IMR-90 (cell line): ENCODE measurements around the gene TTC16. TPM values are rescaled to one million over a fixed set of nuclear protein-coding genes. Genes with fewer than 3 reads are reported as not detected.

Experiments
- ATAC-seq: fragments of 200-7000 bp; cut with Tn5 transposase; 2 replicates; pipeline ENCODE4 v1.9.1; 2020; ENCODE audit warnings: low read depth, mild to moderate bottlenecking, moderate library complexity
- BruUV-seq: library from RNA; stranded (reverse); fragments of 400-500 nt; replicated peaks from 2 replicates; lab custom pipeline; 2021; lab: Mats Ljungman, UMichigan
- CTCF ChIA-PET: fragments of 300-600 bp; formaldehyde crosslinking; extraction: SDS; loops from one replicate; lab custom pipeline; 2021; ENCODE audit warnings: antibody characterized with exemption; lab: Yijun Ruan, JAX
- POLR2A ChIA-PET: fragments of 300-600 bp; sonication (Branson Sonifier 250); formaldehyde crosslinking; loops from one replicate; lab custom pipeline; 2022; ENCODE audit warnings: antibody characterized with exemption; ENCODE audit not compliant: unreplicated experiment; lab: Charles Lee
- DNase-seq: peaks from one replicate; pipeline ENCODE4 v3.0.0; 2013
- H2AFZ ChIP-seq: replicated peaks from 2 replicates; pipeline ENCODE3; 2013; ENCODE audit warnings: low read length, mild to moderate bottlenecking; ENCODE audit not compliant: poor library complexity
- H2AK5ac ChIP-seq: 2 replicates; pipeline ENCODE4 v1.6.1; 2013; ENCODE audit warnings: low read depth, low read length, inconsistent platforms
- H2AK9ac ChIP-seq: replicated peaks from 2 replicates; pipeline ENCODE3; 2013; ENCODE audit warnings: mild to moderate bottlenecking, low read depth, low read length, moderate library complexity; ENCODE audit not compliant: poor library complexity
- H2BK120ac ChIP-seq: 2 replicates; pipeline ENCODE4 v1.6.1; 2013; ENCODE audit warnings: low read depth, low read length, inconsistent platforms
- H2BK15ac ChIP-seq: 3 replicates; pipeline ENCODE4 v1.6.1; 2013; ENCODE audit warnings: low read depth, low read length, inconsistent platforms
- H2BK20ac ChIP-seq: 2 replicates; pipeline ENCODE4 v1.6.1; 2013; ENCODE audit warnings: low read depth, mild to moderate bottlenecking, inconsistent platforms, low read length, moderate library complexity
- H2BK5ac ChIP-seq: 2 replicates; pipeline ENCODE4 v1.6.1; 2013; ENCODE audit warnings: mild to moderate bottlenecking, low read depth, low read length, inconsistent platforms; ENCODE audit not compliant: poor library complexity, severe bottlenecking
- H3K14ac ChIP-seq: replicated peaks from 2 replicates; pipeline ENCODE4 v1.6.1; 2013; ENCODE audit warnings: low read depth, low read length, inconsistent platforms
- H3K18ac ChIP-seq: 2 replicates; pipeline ENCODE4 v1.6.1; 2013; ENCODE audit warnings: low read depth, low read length, control low read depth
- H3K23ac ChIP-seq: 2 replicates; pipeline ENCODE4 v1.6.1; 2013; ENCODE audit warnings: low read depth, low read length, inconsistent platforms
- H3K27ac ChIP-seq: 2 replicates; pipeline ENCODE4 v1.5.1; 2013; ENCODE audit warnings: mild to moderate bottlenecking, control low read depth, low read length; ENCODE audit not compliant: insufficient read depth
- H3K27me3 ChIP-seq: 2 replicates; pipeline ENCODE4 v1.6.1; 2013; ENCODE audit warnings: low read length; ENCODE audit not compliant: control insufficient read depth, insufficient read depth
- H3K36me3 ChIP-seq: 2 replicates; pipeline ENCODE4 v1.6.1; 2013; ENCODE audit warnings: low read length, mixed read lengths; ENCODE audit not compliant: control insufficient read depth, insufficient read depth
- H3K4ac ChIP-seq: 2 replicates; pipeline ENCODE4 v1.6.1; 2013; ENCODE audit warnings: low read depth, low read length, inconsistent platforms
- H3K4me1 ChIP-seq: 2 replicates; pipeline ENCODE4 v1.6.1; 2013; ENCODE audit warnings: low read length, mixed read lengths; ENCODE audit not compliant: control insufficient read depth, insufficient read depth
- H3K4me2 ChIP-seq: 2 replicates; pipeline ENCODE4 v1.6.1; 2013; ENCODE audit warnings: low read depth, mild to moderate bottlenecking, control low read depth, low read length, moderate library complexity
- H3K4me3 ChIP-seq: 2 replicates; pipeline ENCODE4 v1.5.1; 2013; ENCODE audit warnings: low read depth, mild to moderate bottlenecking, control low read depth, low read length, moderate library complexity; ENCODE audit not compliant: insufficient read depth
- H3K56ac ChIP-seq: 2 replicates; pipeline ENCODE4 v1.6.1; 2013; ENCODE audit warnings: low read length, inconsistent platforms; ENCODE audit not compliant: insufficient read depth; ENCODE audit errors: extremely low read depth
- H3K79me1 ChIP-seq, 2 experiments: 2 replicates each; pipeline ENCODE4 v1.6.1; 2013; ENCODE audit warnings: low read length in 2 of 2, inconsistent platforms in 1 of 2, low read depth in 1 of 2
- H3K9ac ChIP-seq: 2 replicates; pipeline ENCODE4 v1.6.1; 2013; ENCODE audit warnings: low read depth, low read length, control low read depth
- H3K9me1 ChIP-seq: 2 replicates; pipeline ENCODE4 v1.6.1; 2013; ENCODE audit warnings: low read length, inconsistent platforms; ENCODE audit not compliant: insufficient read depth
- H3K9me3 ChIP-seq: 2 replicates; pipeline ENCODE4 v1.6.1; 2013; ENCODE audit warnings: low read length; ENCODE audit not compliant: control insufficient read depth, insufficient read depth
- H4K20me1 ChIP-seq: 2 replicates; pipeline ENCODE4 v1.6.1; 2013; ENCODE audit warnings: low read length, inconsistent platforms; ENCODE audit not compliant: insufficient read depth
- H4K5ac ChIP-seq: 2 replicates; pipeline ENCODE4 v1.6.1; 2013; ENCODE audit warnings: mild to moderate bottlenecking, low read depth, low read length, control low read depth
- H4K8ac ChIP-seq, 2 experiments: 2 replicates each; pipeline ENCODE4 v1.6.1; 2013; ENCODE audit warnings: low read depth in 2 of 2, low read length in 2 of 2, control low read depth in 1 of 2, inconsistent platforms in 1 of 2
- H4K91ac ChIP-seq: 2 replicates; pipeline ENCODE4 v1.6.1; 2013; ENCODE audit warnings: low read depth, low read length, inconsistent platforms; ENCODE audit not compliant: insufficient read depth
- BHLHE40 ChIP-seq: fragments of 150-350 bp; IDR thresholded peaks from 2 replicates; pipeline ENCODE4 v1.6.1; 2016; ENCODE audit warnings: mild to moderate bottlenecking, low read depth, low read length
- CEBPB ChIP-seq: IDR thresholded peaks from 2 replicates; pipeline ENCODE4 v1.6.1; 2012; ENCODE audit warnings: low read depth, low read length, improper control_type of control experiment
- CHD1 ChIP-seq: IDR thresholded peaks from 2 replicates; pipeline ENCODE4 v1.6.1; 2012; ENCODE audit warnings: low read depth, low read length, improper control_type of control experiment
- FOS ChIP-seq: fragments of 150-350 bp; IDR thresholded peaks from 2 replicates; pipeline ENCODE4 v1.6.1; 2016; ENCODE audit warnings: low read depth, low read length
- MAFK ChIP-seq: IDR thresholded peaks from 2 replicates; pipeline ENCODE4 v1.6.1; 2012; ENCODE audit warnings: low read depth, low read length, improper control_type of control experiment
- MAZ ChIP-seq: IDR thresholded peaks from 2 replicates; pipeline ENCODE4 v1.6.1; 2012; ENCODE audit warnings: low read depth, mild to moderate bottlenecking, low read length, improper control_type of control experiment, moderate library complexity, borderline replicate concordance
- MXI1 ChIP-seq: IDR thresholded peaks from 2 replicates; pipeline ENCODE4 v1.6.1; 2012; ENCODE audit warnings: low read depth, mild to moderate bottlenecking, low read length, moderate library complexity, borderline replicate concordance
- NFE2L2 ChIP-seq: fragments of 150-350 bp; IDR thresholded peaks from 2 replicates; pipeline ENCODE4 v1.6.1; 2016; ENCODE audit warnings: low read depth, mild to moderate bottlenecking, low read length
- POLR2A ChIP-seq: IDR thresholded peaks from 2 replicates; pipeline ENCODE4 v1.6.1; 2012; ENCODE audit warnings: mild to moderate bottlenecking, low read depth, low read length
- RAD21 ChIP-seq: IDR thresholded peaks from 2 replicates; pipeline ENCODE4 v1.6.1; 2012; ENCODE audit warnings: low read length, improper control_type of control experiment
- RCOR1 ChIP-seq: IDR thresholded peaks from 2 replicates; pipeline ENCODE4 v1.6.1; 2012; ENCODE audit warnings: mild to moderate bottlenecking, low read length, improper control_type of control experiment; ENCODE audit not compliant: insufficient replicate concordance
- RFX5 ChIP-seq: IDR thresholded peaks from 2 replicates; pipeline ENCODE4 v1.8.0; 2012; ENCODE audit warnings: low read depth, mild to moderate bottlenecking, low read length, moderate library complexity
- SMC3 ChIP-seq: fragments of 150-350 bp; IDR thresholded peaks from 2 replicates; pipeline ENCODE4 v1.6.1; 2016; ENCODE audit warnings: low read depth, mild to moderate bottlenecking, antibody characterized with exemption, low read length, moderate library complexity
- WGBS, 2 experiments: methylation state at CpG; one replicate each; pipeline versions ENCODE4 v1.1.5 to v1.1.7; 2013; ENCODE audit warnings: missing lambda C conversion rate in 2 of 2; ENCODE audit not compliant: insufficient read length in 1 of 2; ENCODE audit errors: extremely low coverage in 2 of 2; 5-methylcytosine and 5-hydroxymethylcytosine counted together
- dilution Hi-C: fragments of 300-500 bp; cut with HindIII; formaldehyde crosslinking; loops from one replicate; pipeline ENCODE4 v1.14.3; 2018; ENCODE audit warnings: low sequenced_read_pairs; ENCODE audit not compliant: unreplicated experiment
- in situ Hi-C: fragments of 300-500 bp; cut with MboI; formaldehyde crosslinking; loops from 3 replicates; pipeline ENCODE4 v1.14.3; 2019; ENCODE audit warnings: low sequenced_read_pairs, inconsistent platforms, mixed read lengths
- intact Hi-C: fragments of 100-400 bp; cut with micrococcal nuclease; formaldehyde crosslinking; loops from 2 replicates; pipeline ENCODE4 v1.10.0; 2022
- polyA plus RNA-seq, 3 experiments: library from polyadenylated mRNA; depleted of rRNA; stranded (reverse); fragments of >200 nt; gene quantifications; 2 replicates each; pipeline ENCODE4 v1.2.3, GENCODE V29; 2012; ENCODE audit warnings: low replicate concordance in 1 of 3
- total RNA-seq: library from RNA; depleted of rRNA; stranded (reverse); fragments of >200 nt; gene quantifications from 2 replicates; pipeline ENCODE4 v1.2.3, GENCODE V29; 2012
- TF ChIP-seq, protein P1 (sequence below): conservative IDR thresholded peaks from 2 replicates; pipeline ENCODE4 v1.5.1; 2012; ENCODE audit warnings: mild to moderate bottlenecking, low read depth, low read length, improper control_type of control experiment
- TF ChIP-seq, protein P2 (sequence below): fragments of 150-350 bp; IDR thresholded peaks from 2 replicates; pipeline ENCODE4 v1.6.1; 2016; ENCODE audit warnings: low read depth, mild to moderate bottlenecking, low read length, moderate library complexity, borderline replicate concordance
- TF ChIP-seq, protein P3 (sequence below): fragments of 150-350 bp; IDR thresholded peaks from 2 replicates; pipeline ENCODE4 v1.6.1; 2017; ENCODE audit warnings: mild to moderate bottlenecking, antibody characterized with exemption, low read length, low read depth

The TTC16 gene
- total and polyA plus RNA-seq, 2 of the 4 experiments (the other 2 are of a cell fraction) = 0.02 TPM; not detected in 1

DNA sequence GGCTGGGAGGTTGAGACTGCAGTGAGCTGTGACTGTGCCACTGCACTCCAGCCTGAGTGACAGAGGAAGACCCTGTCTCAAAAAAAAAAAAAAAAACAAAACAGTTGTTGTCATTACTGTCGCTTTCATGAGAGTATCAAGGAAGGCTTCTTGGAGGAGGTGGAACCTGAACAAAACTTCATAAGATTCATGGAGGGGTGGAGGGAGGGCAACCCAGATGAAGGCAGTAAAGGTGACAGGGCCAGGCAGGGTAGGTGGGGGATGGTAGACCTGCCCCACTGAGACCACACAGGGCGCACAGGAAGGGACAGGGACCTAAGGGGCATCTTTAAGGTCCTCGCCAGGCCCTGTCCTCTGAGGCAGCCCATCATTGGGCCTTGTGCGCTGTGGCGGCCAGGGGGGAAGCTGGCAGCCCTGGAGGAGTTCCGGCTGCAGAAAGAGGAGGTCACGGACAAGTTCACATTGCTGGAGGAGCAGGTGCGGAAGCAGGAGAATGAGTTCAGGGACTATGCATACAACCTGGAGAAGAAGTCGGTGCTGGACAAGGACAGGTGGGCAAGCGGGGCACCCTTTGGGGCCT lies 5.6 kb upstream of the TTC16 start:
- intact Hi-C loops = no loop called here
- Histone ChIP-seq H4K20me1 (peaks cover 7% of the 10 kb centered on the region), H3K36me3 (no peaks in the 10 kb centered on the region), H4K91ac (no peak overlapping the region), H2BK20ac (no peak overlapping the region), H2AK5ac (no peak overlapping the region; the same call in 1 of the 2 replicates), H2BK120ac (no peak overlapping the region), H3K9me3 (no peaks in the 10 kb centered on the region), H3K79me1 (peaks cover 2 to 14% of the 10 kb centered on the region in 2 experiments; a peak in 3 of 4 replicates), H3K56ac (no peak overlapping the region), H2AK9ac (no peak overlapping the region), H3K27me3 (no peaks in the 10 kb centered on the region), H3K4me3 (no peak overlapping the region), H2AFZ (no peak overlapping the region), H3K14ac (no peak overlapping the region), H4K8ac (no peak overlapping the region), H3K23ac (no peak overlapping the region), H2BK5ac (no peak overlapping the region), H3K4ac (no peak overlapping the region), H3K27ac (no peak overlapping the region), H3K9ac (no peak overlapping the region), H3K9me1 (no peaks in the 10 kb centered on the region), H3K4me1 (peaks cover 3% of the 10 kb centered on the region), H3K4me2 (no peak overlapping the region), H3K18ac (no peak overlapping the region), H4K5ac (no peak overlapping the region), H2BK15ac (no peak overlapping the region)
- ChIA-PET CTCF (no interaction called here), POLR2A (no interaction called here)
- WGBS, 2 experiments = 93% methylated on average over 5 of the region's 10 CpGs; no CpG with 5 or more reads in 1 of the 2 experiments
- DNase-seq (no peak), ATAC-seq (no peak)
- TF ChIP-seq RCOR1 (no peak), FOS (no peak), RFX5 (no peak), BHLHE40 (no peak), RAD21 (no peak), CEBPB (no peak), SMC3 (no peak), CHD1 (no peak), MAZ (no peak), NFE2L2 (no peak), MAFK (no peak), POLR2A (no peak), MXI1 (no peak)
- TF ChIP-seq, protein P1, sequence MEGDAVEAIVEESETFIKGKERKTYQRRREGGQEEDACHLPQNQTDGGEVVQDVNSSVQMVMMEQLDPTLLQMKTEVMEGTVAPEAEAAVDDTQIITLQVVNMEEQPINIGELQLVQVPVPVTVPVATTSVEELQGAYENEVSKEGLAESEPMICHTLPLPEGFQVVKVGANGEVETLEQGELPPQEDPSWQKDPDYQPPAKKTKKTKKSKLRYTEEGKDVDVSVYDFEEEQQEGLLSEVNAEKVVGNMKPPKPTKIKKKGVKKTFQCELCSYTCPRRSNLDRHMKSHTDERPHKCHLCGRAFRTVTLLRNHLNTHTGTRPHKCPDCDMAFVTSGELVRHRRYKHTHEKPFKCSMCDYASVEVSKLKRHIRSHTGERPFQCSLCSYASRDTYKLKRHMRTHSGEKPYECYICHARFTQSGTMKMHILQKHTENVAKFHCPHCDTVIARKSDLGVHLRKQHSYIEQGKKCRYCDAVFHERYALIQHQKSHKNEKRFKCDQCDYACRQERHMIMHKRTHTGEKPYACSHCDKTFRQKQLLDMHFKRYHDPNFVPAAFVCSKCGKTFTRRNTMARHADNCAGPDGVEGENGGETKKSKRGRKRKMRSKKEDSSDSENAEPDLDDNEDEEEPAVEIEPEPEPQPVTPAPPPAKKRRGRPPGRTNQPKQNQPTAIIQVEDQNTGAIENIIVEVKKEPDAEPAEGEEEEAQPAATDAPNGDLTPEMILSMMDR = no peak
- TF ChIP-seq, protein P2, sequence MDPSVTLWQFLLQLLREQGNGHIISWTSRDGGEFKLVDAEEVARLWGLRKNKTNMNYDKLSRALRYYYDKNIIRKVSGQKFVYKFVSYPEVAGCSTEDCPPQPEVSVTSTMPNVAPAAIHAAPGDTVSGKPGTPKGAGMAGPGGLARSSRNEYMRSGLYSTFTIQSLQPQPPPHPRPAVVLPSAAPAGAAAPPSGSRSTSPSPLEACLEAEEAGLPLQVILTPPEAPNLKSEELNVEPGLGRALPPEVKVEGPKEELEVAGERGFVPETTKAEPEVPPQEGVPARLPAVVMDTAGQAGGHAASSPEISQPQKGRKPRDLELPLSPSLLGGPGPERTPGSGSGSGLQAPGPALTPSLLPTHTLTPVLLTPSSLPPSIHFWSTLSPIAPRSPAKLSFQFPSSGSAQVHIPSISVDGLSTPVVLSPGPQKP = no peak
- TF ChIP-seq, protein P3, sequence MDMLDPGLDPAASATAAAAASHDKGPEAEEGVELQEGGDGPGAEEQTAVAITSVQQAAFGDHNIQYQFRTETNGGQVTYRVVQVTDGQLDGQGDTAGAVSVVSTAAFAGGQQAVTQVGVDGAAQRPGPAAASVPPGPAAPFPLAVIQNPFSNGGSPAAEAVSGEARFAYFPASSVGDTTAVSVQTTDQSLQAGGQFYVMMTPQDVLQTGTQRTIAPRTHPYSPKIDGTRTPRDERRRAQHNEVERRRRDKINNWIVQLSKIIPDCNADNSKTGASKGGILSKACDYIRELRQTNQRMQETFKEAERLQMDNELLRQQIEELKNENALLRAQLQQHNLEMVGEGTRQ = no peak
- dilution Hi-C loops = no loop called here
- no TSS peak for BruUV-seq
- in situ Hi-C loops = no loop called here
